ENCODE measurements around the gene PER2.

PER2 gene

GRCh38 chr2:238225911-238226697, 62.3 kb downstream of the PER2 start:
- DNase-seq, result no peak

GRCh38 chr2:238225121-238225520, 63.3 kb downstream of the PER2 start:
- no peak for DNase-seq

GRCh38 chr2:238224356-238225035, 63.9 kb downstream of the PER2 start:
- DNase-seq, result no peak

GRCh38 chr2:238220892-238221521, 67.4 kb downstream of the PER2 start:
- no peak for DNase-seq

GRCh38 chr2:238220274-238220891, 68.0 kb downstream of the PER2 start:
- no peak for DNase-seq

GRCh38 chr2:238216651-238217184, 71.7 kb downstream of the PER2 start:
- no peak for DNase-seq

- no peak for DNase-seq
Observed at GRCh38 chr2:238207006-238207405, 81.4 kb downstream of the PER2 start.

GRCh38 chr2:238203973-238204683, 84.3 kb downstream of the PER2 start:
- DNase-seq, result peak; percentile 97

- peak; percentile 91 for DNase-seq
Observed at GRCh38 chr2:238203094-238203972, 85.1 kb downstream of the PER2 start, which contains the start of gene ILKAP. TSS of gene ILKAP (minus strand) at chr2:238203695. CDS start at chr2:238203553, 142 bp downstream.

GRCh38 chr2:238202326-238203093, 85.9 kb downstream of the PER2 start:
- peak; percentile 34 for DNase-seq
